K562 (cell line): ENCODE data around the gene HPCAL1. TPM values are rescaled to one million over a fixed set of nuclear protein-coding genes. Genes with fewer than 3 reads are reported as not detected.

Source experiments
- ATAC-seq: fragments of 200-7000 bp; cut with Tn5 transposase; 3 replicates; pipeline ENCODE4 v1.9.1; 2020; ENCODE audit warnings: moderate library complexity
- BruUV-seq: library from RNA; stranded (reverse); fragments of 400-500 nt; replicated peaks from 2 replicates; lab custom pipeline; 2021; lab: Mats Ljungman, UMichigan
- CTCF ChIA-PET: fragments of 300-600 bp; formaldehyde crosslinking; extraction: SDS; loops from one replicate; lab custom pipeline; 2021; ENCODE audit warnings: low intra/inter-chr PET ratio; lab: Yijun Ruan, JAX
- POLR2A ChIA-PET: fragments of 300-600, 350-650 bp; sonication (Branson Sonifier 250); formaldehyde crosslinking; extraction: SDS; loops from one replicate; lab custom pipeline; 2021; ENCODE audit warnings: antibody characterized with exemption, inconsistent platforms; lab: Yijun Ruan, JAX
- DNase-seq, 4 experiments: peaks; one replicate each; pipeline versions ENCODE4 v3.0.0 to v3.0.0-alpha.2; 2011 to 2018; ENCODE audit warnings: low spot score in 3 of 4, mixed read lengths in 3 of 4; ENCODE audit errors: extremely low read depth in 1 of 4
- FAIRE-seq: peaks from 2 replicates; lab custom pipeline; 2011; peaks lifted over from hg19 to GRCh38; lab: Jason Lieb, UNC
- H2AFZ ChIP-seq: 2 replicates; pipeline ENCODE4 v1.6.0; 2011; ENCODE audit warnings: low read depth, low read length, control low read depth, inconsistent platforms
- H3K27ac ChIP-seq: fragments of 200-600 bp; 3 replicates; pipeline ENCODE4 v1.8.0; 2011; ENCODE audit warnings: low read depth, mild to moderate bottlenecking, control low read depth, inconsistent platforms, low read length, moderate library complexity, mixed read lengths; ENCODE audit errors: extremely low read depth
- H3K27me3 ChIP-seq, 2 experiments: fragments of 300-600 bp in 1 of 2; 2 replicates in 1 of 2; 3 replicates in 1 of 2; pipeline versions ENCODE4 v1.6.0 to v1.8.0; 2011; ENCODE audit warnings: inconsistent platforms in 2 of 2, low read length in 2 of 2, mild to moderate bottlenecking in 1 of 2, mixed read lengths in 1 of 2, moderate library complexity in 1 of 2; ENCODE audit not compliant: control insufficient read depth in 2 of 2, insufficient read depth in 2 of 2
- H3K36me3 ChIP-seq: fragments of 300-600 bp; 3 replicates; pipeline ENCODE4 v1.8.0; 2011; ENCODE audit warnings: mild to moderate bottlenecking, low read length, inconsistent platforms; ENCODE audit not compliant: control insufficient read depth, insufficient read depth
- H3K4me1 ChIP-seq, 2 experiments: fragments of 200-600 bp in 1 of 2; replicated peaks in 1 of 2; 2 replicates in 1 of 2; 3 replicates in 1 of 2; pipeline versions ENCODE4 v1.5.1 to v1.8.0; 2011; ENCODE audit warnings: inconsistent platforms in 2 of 2, low read length in 2 of 2, mild to moderate bottlenecking in 1 of 2, mixed read lengths in 1 of 2, moderate library complexity in 1 of 2; ENCODE audit not compliant: control insufficient read depth in 2 of 2, insufficient read depth in 2 of 2
- H3K4me2 ChIP-seq: 2 replicates; pipeline ENCODE4 v1.6.1; 2011; ENCODE audit warnings: low read length, control low read depth, inconsistent platforms, mixed read lengths; ENCODE audit not compliant: insufficient read depth
- H3K4me3 ChIP-seq: fragments of 200-600 bp; sonication (generic), shearing (Covaris generic); 2 replicates; pipeline ENCODE4 v1.5.1; 2016; ENCODE audit warnings: control low read depth, inconsistent platforms
- H3K79me2 ChIP-seq: fragments of 200-600 bp; 3 replicates; pipeline ENCODE4 v1.8.0; 2011; ENCODE audit warnings: low read length, inconsistent platforms; ENCODE audit not compliant: control insufficient read depth, insufficient read depth
- H3K9ac ChIP-seq, 2 experiments: 2 replicates each; pipeline versions ENCODE4 v1.6.0 to v1.6.1; 2011; ENCODE audit warnings: low read depth in 2 of 2, low read length in 2 of 2, control low read depth in 1 of 2, inconsistent platforms in 1 of 2, mild to moderate bottlenecking in 1 of 2, mixed read lengths in 1 of 2; ENCODE audit not compliant: insufficient read depth in 1 of 2
- H3K9me1 ChIP-seq: one replicate; pipeline ENCODE4 v1.6.0; 2011; ENCODE audit warnings: inconsistent platforms, mild to moderate bottlenecking, low read length, moderate library complexity; ENCODE audit not compliant: control insufficient read depth, insufficient read depth
- H3K9me3 ChIP-seq: replicated peaks from 2 replicates; pipeline ENCODE4 v1.5.1; 2011; ENCODE audit warnings: low read depth, low read length, inconsistent platforms; ENCODE audit not compliant: control insufficient read depth, insufficient read depth
- H4K20me1 ChIP-seq: replicated peaks from 2 replicates; pipeline ENCODE4 v1.6.1; 2011; ENCODE audit warnings: low read length, inconsistent platforms, mixed read lengths; ENCODE audit not compliant: control insufficient read depth, insufficient read depth
- ETS2 ChIP-seq: IDR thresholded peaks from 2 replicates; pipeline ENCODE4 v1.6.1; 2016; ENCODE audit warnings: borderline replicate concordance, missing genetic modification characterization, mild to moderate bottlenecking, moderate library complexity, missing compliant biosample characterization; ENCODE audit not compliant: poor library complexity, severe bottlenecking
- MAZ ChIP-seq, 2 experiments: fragments of 450-650 bp in 1 of 2; sonication (generic) in 1 of 2; formaldehyde crosslinking; IDR thresholded peaks in 1 of 2; conservative IDR thresholded peaks in 1 of 2; 2 replicates each; pipeline versions ENCODE4 v1.4.0 to v1.5.0; 2020; ENCODE audit warnings: mild to moderate bottlenecking in 1 of 2, missing genetic modification reagents in 1 of 2
- MCM3 ChIP-seq: fragments of 450-650 bp; IDR thresholded peaks from 2 replicates; pipeline ENCODE4 v1.6.1; 2016
- RFX7 ChIP-seq: fragments of 250-450 bp; sonication (Bioruptor Pico); IDR thresholded peaks from 2 replicates; pipeline ENCODE4 v1.5.1; 2021; ENCODE audit warnings: mild to moderate bottlenecking
- WGBS: fragments of 100-300 bp; shearing (Covaris generic); methylation state at CpG from one replicate; pipeline ENCODE4 v1.1.6; 2016; ENCODE audit warnings: low coverage, mixed read lengths; ENCODE audit not compliant: insufficient coverage; ENCODE audit errors: missing lambda C conversion rate; 5-methylcytosine and 5-hydroxymethylcytosine counted together
- in situ Hi-C: fragments of 300-500 bp; cut with MboI; formaldehyde crosslinking; loops from 4 replicates; pipeline ENCODE4 v1.15.0; 2018; ENCODE audit warnings: inconsistent platforms, mixed read lengths
- intact Hi-C: fragments of 100-400 bp; cut with micrococcal nuclease; formaldehyde crosslinking; loops from 2 replicates; pipeline ENCODE4 v1.14.2; 2022
- polyA plus RNA-seq, 8 experiments: library from polyadenylated mRNA; depleted of rRNA in 4 of 8; stranded (reverse) in 5 of 8; unstranded in 3 of 8; fragments of >200 nt; fragmentation: Nextera tagmentation in 2 of 8; fragmentation: Illumina TruSeq in 1 of 8; extraction: Ambion mirVana in 2 of 8; extraction: Trizol in 1 of 8; gene quantifications; 2 replicates each; pipeline versions ENCODE4 v1.2.1 to v1.2.3, GENCODE V29; 2011 to 2014; ENCODE audit warnings: inconsistent platforms in 1 of 8, missing spikeins in 1 of 8
- total RNA-seq, 7 experiments: library from RNA; depleted of rRNA in 6 of 7; stranded (reverse); fragments of >200 nt in 6 of 7; fragmentation: Illumina TruSeq in 2 of 7; extraction: Trizol in 2 of 7; gene quantifications; 2 replicates each; pipeline versions ENCODE4 v1.2.1 to v1.2.3, GENCODE V29; 2011 to 2021; ENCODE audit warnings: low replicate concordance in 1 of 7
- TF ChIP-seq, protein P1 (sequence below), 2 experiments: fragments of 250-450 bp in 1 of 2; fragments of 450-650 bp in 1 of 2; sonication (Bioruptor Pico) in 1 of 2; IDR thresholded peaks; 2 replicates each; pipeline versions ENCODE4 v1.6.1 to v1.8.0; 2016 to 2021; ENCODE audit warnings: mild to moderate bottlenecking in 2 of 2, moderate library complexity in 2 of 2, missing compliant biosample characterization in 1 of 2, missing genetic modification characterization in 1 of 2

Gene HPCAL1
- total and polyA plus RNA-seq, 9 of the 15 experiments (the other 6 are each of a cell fraction or from before 2014, with no cell fraction given): 2.7 to 65.5 (median 23.9) TPM

DNA sequence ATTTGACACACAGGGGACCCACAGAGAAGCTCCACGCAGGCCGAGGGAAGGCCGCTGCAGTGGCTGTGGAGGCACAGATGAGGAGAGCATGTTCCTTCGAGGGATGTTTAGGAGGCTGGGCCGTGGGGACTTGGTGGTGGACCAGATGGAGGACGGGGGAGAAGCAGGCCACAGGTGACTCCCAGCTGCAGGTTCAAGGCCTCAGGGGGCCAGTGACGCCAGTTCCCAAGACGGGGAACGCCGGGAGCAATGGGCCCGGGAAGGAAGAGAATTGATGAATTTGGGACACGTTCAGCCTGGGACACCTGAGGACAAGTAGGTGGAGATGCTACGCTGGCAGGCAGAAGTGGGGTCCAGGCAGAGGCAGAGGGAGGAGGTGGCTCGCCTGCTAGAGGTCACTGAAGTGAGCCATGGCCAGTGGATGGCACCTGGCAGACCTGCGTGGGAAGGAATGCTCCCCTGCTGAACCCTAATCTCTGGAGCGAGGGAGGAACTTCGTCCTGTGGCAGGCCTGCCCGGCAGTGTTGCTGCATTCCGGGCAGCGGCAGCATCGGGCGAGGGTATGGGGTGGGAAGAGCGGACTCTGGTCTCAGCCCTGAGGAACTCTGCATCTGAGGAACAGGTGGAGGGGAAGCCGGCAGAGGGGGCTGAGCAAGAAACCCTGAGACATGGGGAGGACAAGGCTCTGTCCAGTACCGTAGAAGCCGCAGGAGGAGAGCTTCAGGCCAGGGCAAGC is 25.2 kb upstream of the HPCAL1 start:
- peak overlapping the region; percentile 74; the same call in 2 of the 3 replicates for H3K27ac ChIP-seq
- DNase-seq (no peak), FAIRE-seq (no peak), ATAC-seq (no peak)
- in situ Hi-C loops: no loop called here
- no peaks in the 10 kb centered on the region for H3K9me3 ChIP-seq
- H3K36me3 ChIP-seq: no peaks in the 10 kb centered on the region
- H3K9me1 ChIP-seq: no peaks in the 10 kb centered on the region
- 84% methylated on average over 20 of the region's 26 CpGs for WGBS
- CTCF ChIA-PET: no interaction called here
- peak overlapping the region; percentile 91 for H2AFZ ChIP-seq
- H3K9ac ChIP-seq: peak overlapping the region; percentile 70 to 79; a peak in 3 of 4 replicates
- POLR2A ChIA-PET: interaction anchor here (1.1 to 1.6 kb wide), 2 partner anchors 12 to 131 kb away, joined by 4 read pairs; no protein-coding TSS in a partner anchor
- TF ChIP-seq MAZ (CRISPR knock-in tag; conservative IDR thresholded peaks at IDR 0.05 in 1 of 2, IDR thresholded peaks at IDR 0.05 in 1 of 2): 0 out of 4 replicates have a peak, but pooled peaks of 1 of the 2 experiments have one; percentile 14
- no peak for TF ChIP-seq ETS2 (tag)
- TF ChIP-seq, protein P1, sequence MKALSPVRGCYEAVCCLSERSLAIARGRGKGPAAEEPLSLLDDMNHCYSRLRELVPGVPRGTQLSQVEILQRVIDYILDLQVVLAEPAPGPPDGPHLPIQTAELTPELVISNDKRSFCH (CRISPR knock-in tag; IDR thresholded peaks at IDR 0.05): no peak
- TF ChIP-seq, protein P1 (tag; IDR thresholded peaks at IDR 0.05): 0 out of 2 replicates have a peak, but pooled peaks have one; percentile 20
- no peak for TF ChIP-seq RFX7 (CRISPR knock-in tag)
- no peak for TF ChIP-seq MCM3
- H3K27me3 ChIP-seq: no peaks in the 10 kb centered on the region
- H3K79me2 ChIP-seq: no peaks in the 10 kb centered on the region; the same call in 2 of the 3 replicates
- intact Hi-C loops: loop anchor here (2.0 to 5.0 kb wide), 2 partner anchors 25 to 55 kb away; partner anchors contain the start of gene HPCAL1
- no peaks in the 10 kb centered on the region for H4K20me1 ChIP-seq
- peaks cover 51 to 56% of the 10 kb centered on the region in 2 experiments for H3K4me1 ChIP-seq
- no peak overlapping the region for H3K4me3 ChIP-seq
- no peak overlapping the region for H3K4me2 ChIP-seq
- BruUV-seq: no TSS peak
